GM19395 (cell line): ENCODE data around the gene EFNB2.

Experiments
- ATAC-seq: cut with Tn5 transposase; IDR thresholded peaks from one replicate; pipeline ENCODE4 v1.9.1; 2021; ENCODE audit warnings: mild to moderate bottlenecking, moderate library complexity; ENCODE audit not compliant: unreplicated experiment

Gene EFNB2

DNA sequence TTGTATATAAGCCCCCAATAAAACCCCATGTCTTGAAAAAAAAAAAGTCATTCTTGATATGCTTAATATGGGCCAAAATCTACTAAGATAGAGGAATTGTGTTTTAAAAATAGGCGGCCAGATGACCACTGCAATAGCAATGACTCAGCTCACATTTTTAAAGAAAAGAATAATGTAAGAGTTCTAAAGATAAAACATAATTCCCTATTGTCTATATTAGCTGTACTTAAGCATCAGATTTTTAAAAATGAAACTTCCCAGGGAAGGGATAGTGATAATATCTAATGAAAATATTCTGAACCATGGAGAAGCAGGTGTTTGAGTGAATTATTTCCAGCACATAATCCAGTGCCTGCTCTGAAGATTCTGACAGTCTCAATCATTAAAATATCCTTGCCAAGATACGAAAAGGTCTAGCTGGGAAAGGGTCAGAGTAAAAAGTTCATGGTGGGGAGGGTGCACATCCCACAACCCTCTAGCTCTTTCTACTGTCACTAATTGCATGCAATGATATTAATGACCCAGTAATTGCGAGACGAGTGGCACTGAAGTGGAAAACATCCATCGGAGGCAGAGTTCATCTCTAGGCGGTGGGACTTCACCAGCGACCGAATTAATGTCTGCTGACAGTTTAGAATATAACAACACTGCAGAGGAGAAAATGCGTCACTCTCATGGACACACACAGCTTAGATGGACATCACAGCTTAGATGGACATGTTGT lies 31.6 kb downstream of the EFNB2 start:
- ATAC-seq, result no peak

DNA sequence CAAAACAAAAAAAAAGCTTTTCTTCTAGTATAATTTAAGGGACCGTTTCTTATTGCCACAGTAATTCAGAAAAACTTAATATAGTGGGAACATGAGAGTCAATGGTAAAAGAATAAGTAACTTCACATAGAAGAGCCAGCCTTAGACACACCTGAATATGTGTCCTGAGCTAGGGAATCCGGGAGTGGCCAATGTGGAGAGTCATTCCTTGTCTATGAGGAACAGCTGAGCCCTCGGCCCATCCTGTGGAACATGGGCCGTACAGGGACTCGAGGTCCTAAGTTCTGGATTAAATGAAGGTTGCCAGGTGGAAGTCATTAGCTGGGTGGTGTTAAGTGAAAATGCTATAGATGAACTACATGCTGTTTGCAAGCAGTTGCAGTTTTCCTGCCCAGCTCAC lies 32.2 kb downstream of the EFNB2 start:
- ATAC-seq, result no peak

DNA sequence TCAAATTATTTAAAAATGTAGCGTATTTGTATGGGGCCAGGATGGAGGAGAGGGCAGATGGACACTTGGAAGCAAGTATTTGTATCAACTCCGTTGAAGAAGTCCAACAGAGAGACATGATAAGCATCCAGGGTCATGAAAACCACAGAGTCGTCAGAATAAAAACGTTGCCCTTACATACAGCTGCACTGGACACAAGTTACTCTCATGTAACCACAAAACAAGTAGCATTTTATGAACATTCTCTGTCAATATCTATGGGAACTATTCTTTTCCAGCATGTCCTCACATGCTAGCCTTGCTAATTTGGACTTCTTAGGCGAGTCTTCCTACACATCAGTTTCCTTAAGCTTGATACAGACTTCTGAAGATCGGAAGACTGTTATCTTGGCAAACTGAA lies 35.0 kb downstream of the EFNB2 start:
- no peak for ATAC-seq

DNA sequence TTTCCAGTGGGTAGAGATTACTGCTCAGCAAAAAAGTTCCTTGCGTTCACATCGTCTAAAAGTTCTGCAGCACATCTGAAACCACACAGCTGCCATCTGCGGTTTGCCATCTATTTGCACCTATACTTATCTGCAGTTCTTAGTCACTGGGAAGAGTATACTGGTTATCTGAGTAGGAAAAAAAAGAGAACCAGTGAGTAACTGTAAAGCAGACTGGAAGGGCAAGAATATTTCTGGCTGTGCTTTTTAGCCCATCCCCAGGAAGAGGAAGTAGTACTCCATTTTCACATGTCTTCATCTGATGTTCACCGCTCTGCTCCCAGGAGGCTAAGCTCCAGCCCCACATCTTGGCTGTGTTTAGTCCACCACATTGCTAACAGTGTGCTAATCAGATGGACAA lies 35.6 kb downstream of the EFNB2 start:
- ATAC-seq, result peak; percentile 68

DNA sequence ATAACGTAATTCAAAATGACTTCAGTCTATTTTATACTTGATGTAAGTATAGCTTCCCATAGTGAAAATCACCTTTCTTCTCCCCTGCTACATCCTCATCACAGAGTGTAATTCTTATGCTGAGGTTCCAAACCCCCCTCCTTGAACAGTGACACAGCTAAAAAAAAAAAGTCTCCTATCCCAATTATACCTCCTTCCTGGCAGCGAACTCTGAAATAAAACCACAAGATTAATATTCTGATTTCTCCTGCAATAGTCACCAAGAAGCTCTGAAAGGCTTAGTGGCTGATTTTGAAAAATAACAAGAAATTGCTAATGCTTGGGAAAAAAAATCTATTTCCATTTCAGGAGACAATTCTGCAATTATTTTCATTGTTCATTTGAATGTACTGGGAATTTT lies 36.3 kb downstream of the EFNB2 start:
- no peak for ATAC-seq

DNA sequence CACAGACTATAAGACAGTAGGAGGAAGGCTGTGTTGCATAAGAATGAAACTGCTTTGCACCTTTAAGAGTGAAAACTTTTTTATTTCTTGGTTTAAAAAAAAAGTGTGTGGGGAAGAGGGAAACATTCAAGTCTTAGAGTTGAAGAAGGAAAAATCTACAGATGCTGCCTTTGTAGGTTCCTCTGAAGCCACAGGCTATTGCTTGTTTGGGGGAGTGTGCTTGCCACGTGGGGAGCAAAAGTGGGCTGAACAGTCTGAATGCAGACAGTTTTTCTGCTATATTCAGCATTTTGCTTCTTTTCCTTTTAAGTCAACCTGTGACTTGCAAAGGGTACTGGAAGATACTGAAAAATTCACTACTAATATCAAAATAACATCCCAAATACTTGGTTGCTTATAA lies 36.9 kb downstream of the EFNB2 start:
- ATAC-seq, result no peak

DNA sequence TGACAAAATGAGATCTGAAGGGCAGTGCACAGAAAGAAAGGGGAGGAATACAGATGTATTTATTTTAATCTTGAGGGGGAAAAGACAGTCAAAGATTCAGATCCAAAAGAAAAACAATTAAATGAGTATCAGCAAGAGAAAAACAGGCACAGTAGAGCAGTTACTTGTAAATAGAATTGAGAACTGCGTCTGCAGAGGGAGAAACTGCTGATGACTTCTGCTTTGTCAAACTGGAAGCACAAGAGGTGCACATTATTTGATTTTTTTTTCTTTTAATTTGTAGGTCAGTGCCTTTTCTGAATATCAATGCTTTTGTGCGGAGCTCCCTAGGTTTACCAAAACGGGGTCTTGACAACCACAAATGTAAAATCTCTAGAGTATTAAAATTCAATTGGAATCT lies 37.3 kb downstream of the EFNB2 start:
- ATAC-seq, result no peak

DNA sequence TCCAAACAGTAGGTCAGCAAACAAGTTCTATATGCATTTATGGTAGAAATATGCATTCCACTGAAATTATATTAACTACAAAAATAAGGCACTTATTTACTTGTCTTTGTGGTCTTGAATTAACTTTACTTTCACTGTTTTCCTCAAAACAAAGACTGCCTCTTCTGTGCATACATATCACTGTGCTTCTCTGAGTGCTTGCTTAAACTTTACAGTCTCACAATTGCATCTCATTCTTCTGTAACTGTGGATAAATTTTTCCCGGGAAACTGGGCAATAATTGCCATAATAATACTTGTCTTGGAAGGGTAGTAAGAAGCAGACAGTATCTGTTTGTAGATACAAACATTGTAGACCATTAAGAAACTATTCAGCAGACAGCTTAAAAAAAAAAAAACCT lies 38.4 kb downstream of the EFNB2 start:
- no peak for ATAC-seq

DNA sequence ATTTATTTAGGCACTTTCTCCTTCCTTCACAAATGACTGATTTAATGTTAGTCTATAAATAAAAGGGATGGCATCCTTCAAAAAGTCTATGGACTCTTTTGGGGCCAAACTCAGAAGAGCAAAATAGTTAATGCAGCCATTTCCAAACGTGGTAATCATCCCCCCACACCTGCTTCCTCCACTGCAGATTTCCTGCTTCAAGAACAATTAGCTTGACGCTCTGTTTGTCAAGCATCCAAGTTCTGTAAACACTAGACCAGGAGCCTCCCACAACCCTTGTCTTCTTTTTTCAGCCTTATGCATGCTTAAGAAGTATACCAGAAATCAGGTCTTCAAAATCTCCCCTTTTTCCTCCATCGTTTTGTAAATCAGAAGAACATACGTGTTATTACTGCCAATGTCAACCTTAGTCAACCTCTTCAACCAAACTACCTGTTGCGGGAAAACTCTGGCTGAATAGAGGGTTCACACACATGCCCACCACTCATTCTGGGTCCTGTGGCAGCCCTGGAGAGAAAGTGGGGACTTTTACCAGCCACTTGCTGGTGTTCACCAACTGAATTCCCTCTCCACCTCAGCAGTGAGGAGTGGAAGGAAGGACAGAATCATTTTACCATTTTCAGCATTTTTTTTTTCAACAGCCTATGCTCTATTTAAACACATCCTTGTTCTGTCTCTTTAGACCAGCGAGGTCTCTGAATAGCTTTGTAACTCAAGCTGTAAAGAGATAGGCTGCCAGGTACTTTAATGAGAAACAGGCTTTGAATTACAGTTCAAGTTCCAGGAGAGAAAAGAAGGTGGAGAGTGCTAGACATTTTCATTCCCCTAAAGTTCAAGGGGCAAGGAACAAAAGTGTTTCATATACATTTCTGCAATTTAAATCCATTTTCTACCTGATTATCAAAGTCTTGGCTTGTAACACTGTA lies 39.1 kb downstream of the EFNB2 start:
- ATAC-seq, result no peak

DNA sequence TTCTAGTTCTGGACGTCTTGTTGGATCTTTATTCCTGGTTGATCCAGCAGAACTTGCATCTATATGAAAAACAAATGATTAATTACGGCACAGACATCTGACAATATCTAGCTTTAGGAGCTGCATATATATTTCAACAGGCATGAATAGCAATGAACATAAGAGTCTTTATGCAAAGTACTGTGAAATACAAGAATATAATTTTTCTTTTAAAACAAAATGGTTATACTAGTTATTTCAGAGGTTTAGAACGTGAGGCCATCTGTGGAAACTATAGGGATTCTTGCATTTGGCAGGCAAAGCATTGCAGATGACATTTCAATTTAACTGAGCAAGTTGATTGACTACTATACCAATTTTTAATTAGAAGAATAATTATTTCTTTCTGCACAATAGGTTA lies 40.5 kb downstream of the EFNB2 start:
- no peak for ATAC-seq

DNA sequence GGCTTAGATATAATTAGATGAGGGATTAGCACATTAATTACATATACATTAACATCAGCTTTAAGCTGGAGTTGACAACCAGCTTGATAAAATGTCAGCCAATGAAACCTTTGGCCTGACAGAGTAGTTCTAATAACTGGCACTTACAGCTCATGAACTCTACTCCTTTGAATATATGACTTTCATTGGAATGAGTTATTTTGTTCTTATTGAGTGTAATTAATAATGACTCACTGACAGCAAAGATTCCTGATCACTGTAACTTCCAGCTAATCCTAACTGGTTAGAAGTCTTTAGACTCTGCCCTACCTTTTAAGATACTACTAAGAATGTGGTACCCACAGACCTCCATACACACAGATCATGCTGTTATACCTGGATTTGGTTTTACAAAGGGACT lies 41.0 kb downstream of the EFNB2 start:
- no peak for ATAC-seq

DNA sequence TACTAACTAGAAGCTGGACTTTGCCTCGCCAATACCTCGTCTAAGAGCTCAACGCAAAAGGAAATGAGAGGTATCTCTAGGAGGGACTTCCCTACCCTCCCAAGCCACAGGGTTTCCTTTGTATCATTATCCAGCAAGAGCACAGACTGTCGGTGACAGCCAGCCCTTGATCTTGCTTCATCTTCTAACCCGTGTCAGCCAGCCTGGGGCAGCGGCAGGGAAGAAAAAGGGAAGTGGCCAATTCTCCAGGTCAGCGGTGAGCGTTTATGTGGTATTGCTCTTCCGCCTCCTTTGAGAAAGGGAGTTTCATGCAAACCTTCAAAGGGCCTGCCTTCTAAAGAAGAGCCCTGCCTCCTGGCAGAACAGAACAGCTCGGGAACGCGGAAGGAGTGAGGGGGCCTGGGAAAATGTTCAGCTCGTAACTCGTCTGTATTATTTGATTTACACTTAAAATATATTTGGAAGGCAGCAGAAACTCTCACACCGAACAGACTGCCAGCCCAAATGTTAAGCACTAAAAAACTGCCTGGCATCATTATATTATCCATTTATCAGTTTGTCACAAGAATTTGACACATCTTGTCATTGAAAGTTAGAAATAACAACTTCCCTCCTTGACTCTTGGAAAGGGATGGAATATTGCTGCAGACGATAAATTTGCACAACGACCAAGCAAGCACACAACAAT lies 41.8 kb downstream of the EFNB2 start:
- peak; percentile 86 for ATAC-seq

DNA sequence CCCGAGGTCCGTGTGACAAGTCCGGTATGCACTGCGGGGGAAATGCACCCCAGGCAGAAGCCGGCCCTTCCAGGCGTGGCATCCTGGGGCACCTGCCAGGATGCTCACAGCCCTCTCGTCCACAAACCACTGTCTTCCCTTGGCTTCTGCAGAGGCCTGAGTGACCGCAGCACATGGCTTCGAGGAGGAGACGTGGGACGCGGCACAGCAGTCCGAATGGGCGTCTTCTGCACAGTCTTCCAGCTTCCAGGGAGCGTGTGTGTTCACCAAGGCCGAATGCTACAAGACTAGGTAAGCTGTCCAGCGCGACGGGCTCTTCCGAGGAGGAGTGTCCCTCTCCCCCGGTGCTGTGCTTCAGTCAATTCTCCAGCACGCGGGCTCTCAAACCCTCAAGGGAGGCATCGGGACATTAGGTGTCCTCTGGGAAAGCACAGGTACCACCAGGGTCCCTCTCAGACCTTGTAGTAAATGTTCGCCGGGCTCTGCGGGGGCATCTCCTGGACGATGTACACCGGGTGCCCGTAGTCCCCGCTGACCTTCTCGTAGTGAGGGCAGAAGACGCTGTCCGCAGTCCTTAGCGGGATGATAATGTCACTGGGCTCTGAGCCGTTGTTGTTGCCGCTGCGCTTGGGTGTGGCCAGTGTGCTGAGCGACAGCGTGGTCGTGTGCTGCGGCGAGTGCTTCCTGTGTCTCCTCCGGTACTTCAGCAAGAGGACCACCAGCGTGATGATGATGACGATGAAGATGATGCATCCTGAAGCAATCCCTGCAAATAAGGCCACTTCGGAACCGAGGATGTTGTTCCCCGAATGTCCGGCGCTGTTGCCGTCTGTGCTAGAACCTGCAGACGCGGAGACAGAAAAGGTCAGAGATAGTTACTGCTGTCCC lies 42.6 kb downstream of the EFNB2 start:
- no peak for ATAC-seq

DNA sequence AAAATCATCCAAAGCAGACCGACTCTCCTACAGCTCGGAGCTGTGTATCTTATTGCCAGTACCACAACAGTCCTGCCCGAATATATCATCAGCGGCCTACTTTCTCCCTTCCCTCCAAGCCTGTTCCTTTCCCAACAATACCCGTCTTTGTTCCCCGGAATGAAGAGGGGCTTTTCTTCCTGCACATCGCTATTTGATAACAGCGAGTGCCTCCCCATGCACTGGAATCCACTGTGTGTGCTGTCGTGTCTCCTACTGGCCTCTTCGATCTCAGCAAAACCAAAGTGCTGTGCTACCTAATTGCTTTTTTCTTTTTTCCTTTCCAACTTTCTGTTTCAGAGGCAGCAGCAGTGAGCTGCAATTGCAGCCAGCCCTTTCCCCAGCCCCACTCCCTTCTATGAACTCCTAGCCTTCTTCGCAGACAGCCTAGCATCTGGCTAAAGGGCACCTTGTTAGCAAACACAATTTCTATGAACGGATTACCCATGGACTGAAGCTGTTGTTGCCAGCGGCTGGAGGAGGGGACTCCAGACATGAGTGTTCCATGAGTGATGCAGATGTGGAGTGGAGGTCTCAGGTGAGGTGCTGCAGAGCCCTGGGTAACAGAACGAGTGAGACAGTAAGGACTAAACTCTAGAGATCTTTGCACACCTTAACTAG lies 43.4 kb downstream of the EFNB2 start:
- no peak for ATAC-seq

DNA sequence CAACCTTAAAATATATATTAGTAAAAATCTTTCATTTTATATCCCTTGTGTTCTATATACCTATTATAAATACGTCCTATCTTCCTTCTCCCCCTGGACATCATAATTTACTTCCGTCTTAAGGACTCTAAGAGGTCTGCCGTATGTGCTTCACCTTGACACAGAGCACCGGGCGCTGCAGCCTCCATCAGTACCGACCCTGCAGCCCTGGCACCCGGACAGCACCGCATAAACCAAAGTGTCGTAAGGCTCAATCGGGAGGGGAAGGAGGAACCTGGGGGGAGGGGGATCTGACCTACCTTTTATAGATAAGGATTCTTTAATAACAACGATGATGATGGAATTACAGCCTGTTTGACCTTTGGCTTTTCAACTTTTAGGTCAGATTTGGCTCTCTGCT lies 44.0 kb downstream of the EFNB2 start:
- peak; percentile 2 for ATAC-seq

DNA sequence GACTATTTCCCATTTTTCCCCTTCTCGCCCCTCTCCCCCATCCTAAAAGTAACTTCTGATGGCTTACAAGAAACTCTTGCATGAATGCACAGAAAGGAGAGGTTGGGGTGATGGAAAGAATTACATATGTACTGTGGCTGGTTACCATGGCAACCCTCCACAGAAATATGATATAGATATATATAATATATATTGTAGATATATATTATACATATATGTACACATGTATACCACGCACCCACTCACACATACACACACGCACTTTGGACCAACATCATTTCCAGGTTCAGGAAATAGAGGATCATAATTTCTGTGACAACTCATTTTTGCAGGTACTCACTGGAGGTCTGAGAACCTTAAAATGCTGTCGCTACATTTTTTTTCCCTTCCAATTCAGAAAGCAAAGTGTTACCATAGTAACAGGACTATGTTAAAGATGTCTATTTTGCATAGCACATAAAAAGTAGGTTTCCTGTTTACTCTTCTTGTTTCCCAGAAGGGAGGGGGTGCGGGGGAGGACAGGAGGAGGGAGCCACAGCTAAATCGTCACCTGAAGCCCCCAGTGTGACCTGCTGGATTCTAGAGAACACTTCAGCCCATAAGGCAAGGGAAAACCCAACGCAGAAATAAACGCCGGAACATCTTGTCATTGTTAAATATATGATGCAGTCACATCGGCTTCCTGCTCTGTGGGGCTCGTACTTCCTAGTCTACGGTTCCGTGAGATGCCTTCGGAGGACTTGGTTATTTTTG lies 44.7 kb downstream of the EFNB2 start:
- ATAC-seq, result peak; percentile 43

DNA sequence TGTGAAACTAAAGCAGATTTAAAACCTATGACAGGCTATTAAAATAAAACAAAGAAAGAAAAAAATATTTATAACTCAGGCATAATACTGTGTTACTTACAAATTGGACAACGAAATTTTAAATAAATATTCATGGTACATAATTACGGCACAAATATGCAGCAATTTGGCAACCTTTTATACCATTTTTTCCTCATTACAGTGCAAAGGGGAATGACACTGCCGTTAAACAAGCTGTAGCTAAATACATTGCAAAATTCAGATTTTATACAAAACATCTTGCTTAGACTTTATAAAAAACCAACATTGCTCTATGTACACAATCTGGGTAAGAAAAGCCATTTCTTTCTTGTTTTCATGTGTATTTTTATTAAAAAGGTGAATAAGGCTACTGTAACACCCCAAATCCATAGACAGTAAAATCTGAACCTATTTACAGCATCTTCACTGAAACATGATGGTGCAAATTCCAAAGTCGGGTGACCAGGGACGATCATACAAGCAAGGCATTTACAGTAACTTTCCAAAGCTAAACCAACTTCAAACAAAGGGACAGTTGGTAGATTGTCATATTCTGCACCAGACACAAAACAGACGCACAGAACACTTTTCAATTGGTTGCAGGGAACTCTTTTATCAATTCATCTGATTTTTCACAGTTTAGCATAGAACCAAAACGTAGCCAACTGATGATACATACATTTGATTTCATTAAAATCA lies 45.5 kb downstream of the EFNB2 start:
- no peak for ATAC-seq

DNA sequence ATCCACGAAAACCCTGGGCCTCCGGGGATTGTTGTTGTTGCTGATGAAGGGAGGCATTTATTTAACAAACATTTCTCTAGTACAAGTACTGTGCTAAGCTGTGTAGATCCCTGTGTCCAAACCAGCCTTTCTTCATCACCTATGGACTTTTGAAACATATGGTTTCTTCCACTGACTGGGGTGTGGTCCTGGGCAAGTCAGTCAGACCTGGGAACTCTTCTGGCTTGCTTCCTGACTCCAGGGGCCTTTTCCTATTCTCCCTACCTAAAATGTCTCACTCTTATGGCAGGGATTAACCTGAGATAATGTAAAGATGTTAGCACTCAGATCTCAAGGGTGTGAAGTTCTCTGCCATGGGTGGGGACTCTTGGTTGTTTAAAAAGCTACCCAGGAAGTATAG lies 46.8 kb downstream of the EFNB2 start:
- no peak for ATAC-seq

DNA sequence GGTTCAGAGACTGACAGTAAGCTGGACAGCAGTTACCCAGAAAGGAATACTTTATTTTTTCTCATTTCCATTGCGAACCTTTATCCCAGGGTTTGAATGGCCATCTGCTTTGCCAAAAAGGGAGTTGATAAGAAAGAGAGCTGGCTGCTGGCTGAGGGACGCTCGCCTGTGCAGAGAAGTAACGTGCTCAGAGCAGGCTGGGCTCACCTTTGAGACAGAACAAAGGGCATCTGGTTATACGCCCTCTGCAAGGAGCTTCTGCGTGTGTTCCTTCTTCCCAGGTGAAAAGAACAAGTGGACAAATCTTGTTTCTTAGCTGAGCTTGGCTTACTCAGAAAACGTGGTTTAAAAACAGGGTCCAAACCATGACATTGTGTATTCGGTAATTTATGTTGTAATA lies 47.4 kb downstream of the EFNB2 start:
- no peak for ATAC-seq
